HG03460 (cell line): ENCODE measurements around the gene ACTN4.

ENCODE experiments used
- ATAC-seq: cut with Tn5 transposase; IDR thresholded peaks from one replicate; pipeline ENCODE4 v1.9.1; 2021; ENCODE audit not compliant: unreplicated experiment

The ACTN4 gene

DNA sequence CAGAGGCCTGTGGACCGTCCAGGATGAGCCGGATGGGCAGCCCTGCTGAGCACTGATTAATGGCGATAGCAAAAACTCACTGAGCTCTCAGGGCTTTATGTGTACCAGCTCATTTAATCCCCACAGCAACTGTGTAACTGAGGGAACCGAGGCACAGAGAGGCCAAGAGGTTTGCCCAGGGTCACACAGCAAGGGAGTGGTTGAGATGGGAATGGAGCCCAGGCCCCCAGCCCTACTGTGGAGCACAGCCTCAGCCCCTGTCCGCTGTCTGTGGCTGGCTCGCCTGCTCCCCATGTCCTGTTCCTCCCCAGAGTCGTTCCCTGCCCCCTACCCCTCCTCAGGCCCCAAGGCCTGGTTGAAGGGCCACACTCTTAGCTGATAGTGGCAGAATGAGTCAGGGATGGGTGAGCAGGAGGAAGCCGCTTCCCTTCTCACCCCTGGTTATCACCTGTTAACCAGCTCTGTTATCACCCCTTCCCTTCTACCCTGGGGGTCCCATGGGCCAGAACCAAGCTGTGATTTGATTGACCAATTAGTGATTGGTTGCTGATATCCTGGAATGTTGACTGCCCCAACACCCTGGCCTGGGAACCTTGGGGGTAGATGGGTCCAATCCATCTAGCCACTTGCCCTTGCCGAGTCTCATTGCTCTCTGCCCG, 75.6 kb downstream of the ACTN4 start:
- ATAC-seq, result no peak

DNA sequence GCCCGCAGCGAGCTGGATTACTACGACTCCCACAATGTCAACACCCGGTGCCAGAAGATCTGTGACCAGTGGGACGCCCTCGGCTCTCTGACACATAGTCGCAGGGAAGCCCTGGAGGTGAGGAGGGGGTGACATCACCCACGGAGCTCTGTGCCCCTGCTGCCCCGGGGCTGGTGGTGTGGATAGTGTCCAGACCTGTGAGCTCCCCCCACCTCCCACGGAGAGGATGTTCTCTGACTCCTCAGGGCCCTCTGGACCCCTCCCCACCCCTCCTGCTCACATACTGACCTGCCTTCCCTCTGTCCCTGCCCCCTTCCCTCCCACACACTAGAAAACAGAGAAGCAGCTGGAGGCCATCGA, 76.1 kb downstream of the ACTN4 start:
- no peak for ATAC-seq

DNA sequence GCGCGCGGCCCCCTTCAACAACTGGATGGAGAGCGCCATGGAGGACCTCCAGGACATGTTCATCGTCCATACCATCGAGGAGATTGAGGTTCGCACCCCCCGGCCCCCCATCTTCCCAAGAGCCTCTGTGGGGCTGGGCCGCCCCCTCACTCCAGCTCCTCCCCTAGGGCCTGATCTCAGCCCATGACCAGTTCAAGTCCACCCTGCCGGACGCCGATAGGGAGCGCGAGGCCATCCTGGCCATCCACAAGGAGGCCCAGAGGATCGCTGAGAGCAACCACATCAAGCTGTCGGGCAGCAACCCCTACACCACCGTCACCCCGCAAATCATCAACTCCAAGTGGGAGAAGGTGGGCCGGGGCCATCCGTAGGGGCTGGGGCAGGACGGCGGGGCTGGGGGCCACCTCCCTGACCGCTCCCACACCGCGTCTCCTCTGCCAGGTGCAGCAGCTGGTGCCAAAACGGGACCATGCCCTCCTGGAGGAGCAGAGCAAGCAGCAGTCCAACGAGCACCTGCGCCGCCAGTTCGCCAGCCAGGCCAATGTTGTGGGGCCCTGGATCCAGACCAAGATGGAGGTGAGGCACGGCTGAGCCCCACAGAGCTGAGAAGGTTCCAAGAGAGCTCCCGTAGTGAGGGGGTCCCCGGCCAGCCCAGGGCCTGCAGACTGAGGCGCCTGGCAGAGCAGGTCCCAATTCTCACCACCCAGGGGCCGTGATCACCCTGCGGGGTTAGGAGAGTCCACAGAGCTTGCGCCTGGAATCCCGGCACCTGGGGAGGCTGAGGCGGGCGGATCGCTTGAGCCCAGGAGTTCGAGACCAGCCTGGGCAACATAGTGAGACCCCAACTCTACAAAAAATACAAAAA, 76.8 kb downstream of the ACTN4 start:
- ATAC-seq, result no peak

DNA sequence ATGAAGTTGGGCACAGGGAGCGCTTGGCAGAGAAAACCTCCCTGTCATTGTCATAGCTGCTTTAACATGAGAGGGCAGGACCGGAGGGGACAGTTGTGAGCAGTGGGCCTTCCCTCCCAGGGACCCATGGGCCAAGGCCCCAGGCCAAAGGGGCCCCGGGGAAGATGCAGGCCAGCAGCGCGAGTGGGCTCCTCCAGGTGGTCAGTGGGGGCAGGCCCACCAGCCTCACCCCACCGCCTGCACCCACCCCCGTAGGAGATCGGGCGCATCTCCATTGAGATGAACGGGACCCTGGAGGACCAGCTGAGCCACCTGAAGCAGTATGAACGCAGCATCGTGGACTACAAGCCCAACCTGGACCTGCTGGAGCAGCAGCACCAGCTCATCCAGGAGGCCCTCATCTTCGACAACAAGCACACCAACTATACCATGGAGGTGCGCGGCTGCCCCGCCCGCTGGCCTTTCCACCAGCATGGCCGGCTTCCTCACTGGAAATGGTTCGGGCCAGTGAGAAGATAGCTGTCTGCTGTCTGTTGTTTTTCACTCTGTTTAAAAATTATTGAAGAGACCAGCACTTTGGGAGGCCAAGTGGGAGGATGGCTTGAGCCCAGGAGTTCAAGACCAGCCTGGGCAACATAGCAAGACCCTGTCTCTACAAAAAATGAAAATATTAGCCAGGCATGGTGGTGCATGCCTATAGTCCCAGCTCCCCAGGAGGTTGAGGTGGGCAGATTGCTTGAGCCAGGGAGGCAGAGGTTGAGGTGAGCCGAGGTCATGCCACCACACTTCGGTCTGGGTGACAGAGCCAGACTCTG, 78.2 kb downstream of the ACTN4 start:
- no peak for ATAC-seq

DNA sequence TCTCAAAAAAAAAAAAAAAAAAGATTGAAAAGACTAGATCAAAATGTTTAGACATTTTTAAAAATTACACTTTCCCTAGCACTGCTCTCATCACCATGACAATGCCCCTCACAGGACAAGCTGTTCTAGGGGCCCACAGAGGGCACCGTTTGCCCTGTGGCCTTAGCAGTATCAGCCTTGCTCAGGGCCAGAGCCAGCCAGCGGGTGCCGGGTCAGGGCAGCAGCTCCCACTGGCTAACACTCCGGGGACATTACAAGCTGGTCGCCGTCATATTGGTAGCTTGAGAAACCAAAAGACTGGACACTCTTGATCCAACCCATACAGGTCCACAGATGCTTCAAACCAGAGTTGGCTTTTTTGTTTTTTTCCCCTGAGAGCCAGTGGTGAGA, 78.8 kb downstream of the ACTN4 start:
- no peak for ATAC-seq

DNA sequence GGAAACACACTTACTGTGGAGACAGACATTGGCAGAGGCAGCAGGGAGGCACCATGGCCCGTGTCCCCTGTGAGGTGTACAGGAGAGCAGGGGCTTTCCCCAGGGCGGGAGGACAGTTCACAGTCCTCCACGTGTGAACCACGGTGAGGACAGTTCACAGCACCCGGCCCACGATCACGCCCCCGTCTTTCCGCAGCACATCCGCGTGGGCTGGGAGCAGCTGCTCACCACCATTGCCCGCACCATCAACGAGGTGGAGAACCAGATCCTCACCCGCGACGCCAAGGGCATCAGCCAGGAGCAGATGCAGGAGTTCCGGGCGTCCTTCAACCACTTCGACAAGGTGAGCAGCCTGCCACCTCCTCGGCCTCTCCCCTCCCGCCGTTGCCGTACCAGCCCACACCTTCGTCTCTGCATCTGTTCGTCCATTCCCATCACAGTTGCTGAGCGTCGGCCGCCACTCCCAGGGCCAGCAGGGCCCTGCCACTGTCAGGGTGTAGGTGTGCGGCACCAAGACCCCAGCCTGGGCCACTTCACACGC, 79.4 kb downstream of the ACTN4 start:
- no peak for ATAC-seq

DNA sequence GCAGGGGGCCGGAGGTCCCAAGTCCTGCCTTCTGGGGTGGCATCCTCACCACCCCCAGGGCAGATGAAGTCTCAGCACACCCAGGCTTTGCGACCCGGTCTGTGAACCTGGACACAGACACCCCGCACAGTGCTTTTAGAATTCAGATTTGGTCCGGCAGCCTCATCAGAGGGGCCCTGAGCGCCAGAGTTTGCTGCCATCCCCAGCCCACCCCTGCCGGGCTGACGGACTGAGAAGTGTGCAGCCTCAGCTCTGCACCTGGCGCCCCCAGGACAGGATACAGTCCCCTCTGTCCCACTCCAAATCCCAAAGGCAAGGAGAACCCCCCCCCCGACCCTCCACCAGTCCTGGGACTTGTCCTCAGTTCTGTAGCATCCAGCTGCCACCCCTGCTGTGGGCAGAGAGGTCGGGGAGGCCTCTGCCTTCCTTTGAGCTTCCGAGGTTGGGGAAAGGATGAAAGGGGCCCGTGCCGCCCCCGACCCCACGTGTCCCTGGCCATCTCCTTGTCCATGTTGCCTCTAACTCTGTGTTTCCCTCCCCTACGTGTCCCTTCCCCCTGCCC, 79.9 kb downstream of the ACTN4 start:
- ATAC-seq, result no peak

DNA sequence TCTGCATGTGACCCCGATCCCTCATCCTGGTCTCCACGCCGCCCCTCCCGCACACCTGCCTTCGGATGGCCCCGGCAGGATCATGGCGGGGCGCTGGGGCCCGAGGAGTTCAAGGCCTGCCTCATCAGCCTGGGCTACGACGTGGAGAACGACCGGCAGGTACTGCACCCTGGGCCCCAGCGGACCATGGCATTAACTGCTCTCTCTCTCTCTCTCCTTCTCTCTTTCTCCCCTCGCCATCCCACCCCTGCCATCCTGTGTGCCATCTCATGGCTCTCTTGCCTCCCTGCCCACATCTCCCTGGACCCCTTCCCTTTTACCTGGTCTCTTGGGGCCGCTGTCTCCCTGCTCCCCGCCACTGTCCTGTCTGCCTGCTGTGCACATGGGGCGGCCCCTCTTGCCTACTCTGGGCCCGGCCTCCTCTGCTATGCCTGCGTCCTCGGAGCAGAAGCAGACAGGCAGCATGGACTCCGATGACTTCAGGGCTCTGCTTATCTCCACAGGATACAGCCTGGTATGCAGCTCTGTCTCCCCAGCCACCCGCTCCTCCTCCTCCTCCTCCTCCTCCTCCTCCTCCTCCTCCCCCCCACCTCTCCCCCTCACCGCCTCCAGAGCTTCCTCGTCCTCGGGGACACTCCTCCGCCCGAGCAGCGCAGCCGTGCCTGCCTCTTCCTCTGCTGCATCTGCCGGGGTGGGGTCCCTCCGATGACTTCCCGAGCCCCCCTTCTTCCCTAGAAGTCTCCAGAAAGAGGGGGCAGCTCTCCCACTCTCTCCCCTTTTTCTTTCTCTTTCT, 80.6 kb downstream of the ACTN4 start:
- no peak for ATAC-seq

DNA sequence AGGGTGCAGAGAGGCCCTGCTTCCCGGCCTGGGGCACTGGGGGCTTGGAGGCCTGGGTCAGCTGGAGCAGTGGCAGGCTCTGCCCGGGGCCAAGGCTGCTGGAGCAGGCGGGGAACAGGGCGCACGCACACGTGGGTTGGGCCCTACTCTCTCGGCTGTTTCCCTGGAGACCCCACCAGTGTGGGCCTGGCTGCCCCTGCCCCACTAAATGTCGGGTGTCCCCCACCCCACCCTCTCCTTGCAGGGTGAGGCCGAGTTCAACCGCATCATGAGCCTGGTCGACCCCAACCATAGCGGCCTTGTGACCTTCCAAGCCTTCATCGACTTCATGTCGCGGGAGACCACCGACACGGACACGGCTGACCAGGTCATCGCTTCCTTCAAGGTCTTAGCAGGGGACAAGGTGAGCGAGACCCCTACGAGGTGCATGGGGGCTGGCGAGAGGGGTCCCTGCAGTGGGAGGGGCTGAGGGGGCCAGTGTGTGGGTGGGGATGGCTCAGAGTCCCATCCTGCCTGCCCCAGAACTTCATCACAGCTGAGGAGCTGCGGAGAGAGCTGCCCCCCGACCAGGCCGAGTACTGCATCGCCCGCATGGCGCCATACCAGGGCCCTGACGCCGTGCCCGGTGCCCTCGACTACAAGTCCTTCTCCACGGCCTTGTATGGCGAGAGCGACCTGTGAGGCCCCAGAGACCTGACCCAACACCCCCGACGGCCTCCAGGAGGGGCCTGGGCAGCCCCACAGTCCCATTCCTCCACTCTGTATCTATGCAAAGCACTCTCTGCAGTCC, 81.5 kb downstream of the ACTN4 start:
- ATAC-seq, result no peak

DNA sequence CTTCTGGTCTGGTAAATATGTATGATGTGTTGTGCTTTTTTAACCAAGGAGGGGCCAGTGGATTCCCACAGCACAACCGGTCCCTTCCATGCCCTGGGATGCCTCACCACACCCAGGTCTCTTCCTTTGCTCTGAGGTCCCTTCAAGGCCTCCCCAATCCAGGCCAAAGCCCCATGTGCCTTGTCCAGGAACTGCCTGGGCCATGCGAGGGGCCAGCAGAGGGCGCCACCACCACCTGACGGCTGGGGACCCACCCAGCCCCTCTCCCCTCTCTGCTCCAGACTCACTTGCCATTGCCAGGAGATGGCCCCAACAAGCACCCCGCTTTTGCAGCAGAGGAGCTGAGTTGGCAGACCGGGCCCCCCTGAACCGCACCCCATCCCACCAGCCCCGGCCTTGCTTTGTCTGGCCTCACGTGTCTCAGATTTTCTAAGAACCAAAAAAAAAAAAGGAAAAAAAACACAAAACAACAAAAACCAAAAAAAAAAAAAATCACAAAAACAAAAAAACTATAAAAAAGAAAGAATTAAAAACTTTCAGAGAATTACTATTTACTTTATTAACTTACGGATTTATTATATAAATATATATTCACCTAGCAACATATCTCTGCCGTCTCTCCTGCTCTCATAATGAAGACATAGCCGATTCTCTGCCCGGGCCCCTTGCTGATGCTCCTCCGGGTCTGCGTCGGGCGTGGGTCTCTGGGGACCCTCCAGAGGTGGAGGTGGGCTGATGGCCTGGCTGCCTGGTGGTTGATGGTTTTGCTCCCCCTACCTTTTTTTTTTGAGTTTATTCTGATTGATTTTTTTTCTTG, 82.4 kb downstream of the ACTN4 start:
- no peak for ATAC-seq

DNA sequence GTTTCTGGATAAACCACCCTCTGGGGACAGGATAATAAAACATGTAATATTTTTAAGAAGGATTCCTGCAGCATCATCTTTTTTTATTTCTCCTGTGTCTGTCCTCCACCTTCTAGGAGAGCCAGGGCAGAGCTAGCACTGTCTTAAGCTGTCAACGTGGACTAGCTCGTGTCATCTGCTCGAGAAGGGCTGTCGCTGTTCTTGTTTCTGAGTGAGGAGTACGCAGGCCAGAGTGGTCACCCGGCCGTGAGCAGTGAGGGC, 83.0 kb downstream of the ACTN4 start:
- ATAC-seq, result no peak

DNA sequence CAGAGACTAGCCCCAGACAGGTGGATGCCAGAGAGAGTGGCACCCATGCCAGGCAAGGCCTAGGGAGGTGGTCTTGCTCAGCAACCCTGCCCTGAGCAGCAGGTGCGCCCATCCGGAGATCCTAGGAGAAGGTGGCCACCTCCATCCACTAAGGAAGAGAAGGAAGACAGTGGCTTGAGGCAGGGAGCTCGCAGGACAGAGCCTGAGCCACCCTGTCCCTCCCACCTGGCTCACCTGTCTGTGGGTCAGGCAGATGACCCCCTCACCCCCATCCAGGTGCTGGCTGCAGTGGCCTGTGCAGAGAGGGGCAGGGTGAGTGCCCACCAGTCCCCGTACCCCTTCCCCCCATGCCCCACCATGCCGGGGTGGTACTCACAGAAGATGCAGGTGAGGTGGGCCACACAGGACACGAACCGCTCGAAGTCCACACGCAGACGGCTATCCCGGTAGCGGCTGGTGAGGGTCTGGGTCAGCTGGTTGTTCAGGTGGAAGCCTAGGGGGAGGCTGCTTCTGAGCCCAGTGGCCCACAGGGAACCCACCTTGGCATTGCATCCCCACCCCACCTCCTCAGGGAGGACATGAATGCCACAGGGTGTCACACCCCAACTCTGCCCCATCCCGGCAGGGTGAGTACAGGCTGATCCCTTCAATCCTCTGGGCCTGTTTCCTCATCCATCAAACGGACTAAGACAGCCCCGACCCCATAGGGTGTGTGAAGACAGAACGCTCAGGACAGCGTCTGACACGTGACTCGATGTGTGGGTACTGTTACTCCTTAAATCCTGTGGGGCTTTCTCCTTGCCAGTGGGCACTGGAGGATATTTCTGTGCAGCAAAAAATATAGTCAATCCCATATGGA, 83.5 kb downstream of the ACTN4 start:
- ATAC-seq, result no peak

DNA sequence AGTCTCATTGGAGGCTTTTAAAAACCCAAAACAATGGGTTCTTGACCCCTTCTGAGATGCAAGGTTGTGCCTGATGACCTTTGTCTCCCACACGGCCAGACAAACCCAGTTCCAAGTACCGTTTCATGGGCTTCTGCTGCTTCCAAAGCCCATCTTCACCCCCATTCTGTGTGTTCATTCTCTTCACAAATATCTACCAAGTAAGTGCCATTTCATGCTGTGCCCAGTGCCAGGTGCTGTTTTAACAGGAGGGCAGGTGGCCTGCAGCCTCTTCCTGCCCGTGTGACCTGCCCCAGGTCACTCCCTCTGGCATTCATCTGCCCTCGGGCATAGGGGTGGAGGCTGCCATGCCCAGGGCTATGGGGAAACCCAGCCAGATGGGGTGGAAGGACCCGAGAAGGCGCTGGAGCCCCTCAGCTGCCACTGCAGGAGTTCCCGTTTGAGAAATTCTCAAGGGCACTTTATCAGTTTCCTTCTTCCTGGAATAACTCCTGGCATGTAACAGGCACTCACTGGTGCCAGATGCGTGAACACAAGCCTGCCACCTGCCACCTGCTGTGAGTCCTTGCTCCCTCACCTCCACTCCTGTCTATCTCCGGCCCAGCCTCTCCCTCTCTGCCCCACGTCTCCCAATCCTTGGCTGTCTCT, 84.3 kb downstream of the ACTN4 start:
- ATAC-seq, result no peak

DNA sequence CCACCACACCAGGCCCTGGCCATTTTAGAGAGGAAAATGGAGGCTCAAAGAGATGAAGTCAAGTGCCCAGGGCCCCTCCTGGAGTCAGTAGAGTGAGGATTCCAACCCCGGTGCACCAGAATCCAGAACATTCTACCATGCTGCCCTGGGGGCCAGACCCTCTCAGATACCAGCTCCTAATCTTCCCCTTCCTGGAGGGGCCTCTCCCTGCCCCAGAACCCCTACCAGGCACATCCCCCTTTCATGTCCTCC, 85.7 kb downstream of the ACTN4 start:
- no peak for ATAC-seq

DNA sequence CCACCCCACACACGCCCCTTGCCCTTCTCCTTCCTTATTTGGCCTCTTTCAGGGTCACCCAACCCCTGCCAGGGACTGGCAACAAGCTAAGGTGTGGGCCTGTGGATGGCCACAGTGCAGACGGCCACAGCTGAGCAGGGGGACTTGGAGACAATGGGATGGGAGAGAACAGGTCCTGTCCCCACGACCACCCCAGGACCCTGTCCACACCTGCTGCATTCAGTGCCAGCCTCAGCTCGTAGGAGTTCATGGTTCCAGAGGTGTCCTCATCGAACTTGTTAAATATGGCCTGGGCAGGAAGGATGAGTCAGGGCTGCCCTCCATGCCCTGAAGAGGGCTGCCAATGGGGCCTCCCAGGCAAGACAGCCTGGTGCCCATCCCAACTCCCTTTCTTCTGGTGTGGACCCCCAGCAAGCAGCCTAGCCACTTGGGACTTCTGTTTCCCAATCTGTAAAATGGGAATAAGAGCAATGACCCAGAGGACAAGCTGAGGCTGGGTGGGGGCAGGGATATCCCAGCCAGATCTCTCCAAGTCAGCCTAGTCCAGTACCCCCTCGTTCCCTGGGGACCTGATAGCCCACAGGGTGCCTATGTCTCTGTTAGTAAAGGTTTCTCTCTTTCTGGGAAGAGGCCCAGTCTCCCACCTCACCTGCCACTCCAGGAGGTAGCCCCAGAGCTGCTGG, 86.2 kb downstream of the ACTN4 start:
- no peak for ATAC-seq

DNA sequence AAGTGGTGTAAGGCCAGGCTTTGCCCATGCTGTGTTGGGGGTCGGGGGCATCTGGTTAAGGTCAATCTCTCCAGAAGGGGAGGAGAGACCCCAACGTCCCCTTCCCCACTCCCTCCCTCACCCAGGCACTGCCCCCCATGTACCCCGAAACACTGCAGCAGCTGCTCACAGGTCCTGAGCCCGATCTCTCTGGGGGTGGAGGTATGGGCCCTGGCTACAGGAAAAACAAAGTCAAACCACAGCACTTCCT, 86.7 kb downstream of the ACTN4 start:
- ATAC-seq, result no peak

DNA sequence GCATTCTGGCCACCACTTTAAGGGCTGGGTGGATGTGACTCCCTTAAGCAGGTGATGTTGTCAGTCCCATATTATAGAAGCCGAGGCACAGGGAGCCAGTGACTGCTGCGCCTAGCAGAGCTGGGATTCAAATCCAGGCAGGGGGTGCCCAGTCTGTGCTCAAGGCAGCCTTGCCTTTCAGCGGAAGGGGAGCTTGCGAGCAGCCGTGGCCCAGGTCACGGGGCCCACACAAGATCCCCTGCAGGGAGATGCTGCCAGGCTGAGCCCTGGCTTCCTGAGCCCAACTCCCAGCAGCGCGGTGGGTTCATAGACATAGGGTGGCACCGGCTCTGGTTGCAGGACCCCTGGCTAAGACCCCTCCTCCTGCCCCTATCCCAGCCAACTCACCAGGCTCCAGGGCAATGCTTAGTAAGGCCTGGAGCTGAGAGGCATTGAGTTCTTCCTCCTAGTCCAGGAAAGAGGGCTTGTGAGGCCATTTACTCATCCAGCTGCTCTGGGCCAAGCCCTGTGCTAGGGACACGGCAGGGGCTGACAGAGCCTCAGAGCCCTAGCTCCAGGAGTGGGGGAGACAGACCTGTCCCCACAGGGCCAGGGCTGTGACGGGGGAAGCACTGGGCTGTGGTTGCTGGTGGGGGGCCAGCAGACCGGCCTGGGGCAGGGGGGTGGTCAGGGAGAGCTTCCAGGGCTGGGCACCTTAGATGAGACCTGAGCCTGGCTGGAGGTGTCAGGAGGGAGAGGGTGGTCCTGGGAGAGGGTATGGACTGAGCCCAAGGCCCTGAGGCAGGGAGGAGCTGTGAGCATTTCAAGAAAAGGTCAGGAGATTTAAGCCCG, 87.2 kb downstream of the ACTN4 start:
- no peak for ATAC-seq
